Calu3 (cell line): Measurements from ENCODE around the gene ASB12. TPM values are rescaled to one million over a fixed set of nuclear protein-coding genes. Genes with fewer than 3 reads are reported as not detected.

ENCODE experiments used
- BruUV-seq: library from RNA; stranded (reverse); fragments of 400-500 nt; replicated peaks from 2 replicates; lab custom pipeline; 2021; lab: Mats Ljungman, UMichigan
- CTCF ChIA-PET: fragments of 300-600 bp; sonication (Branson Sonifier 250); formaldehyde crosslinking; loops from one replicate; lab custom pipeline; 2022; ENCODE audit warnings: antibody characterized with exemption; lab: Charles Lee
- DNase-seq: peaks from one replicate; pipeline ENCODE4 v3.0.0; 2022
- H3K27ac Mint-ChIP-seq: one replicate; pipeline ENCODE4 v1.8.0; 2022; ENCODE audit warnings: mixed read lengths; ENCODE audit not compliant: unreplicated experiment
- H3K27me3 Mint-ChIP-seq: one replicate; pipeline ENCODE4 v1.8.0; 2022; ENCODE audit warnings: mixed read lengths; ENCODE audit not compliant: unreplicated experiment
- H3K36me3 Mint-ChIP-seq: one replicate; pipeline ENCODE4 v1.8.0; 2022; ENCODE audit warnings: mild to moderate bottlenecking, moderate library complexity, mixed read lengths; ENCODE audit not compliant: insufficient read depth, unreplicated experiment
- H3K4me1 Mint-ChIP-seq: one replicate; pipeline ENCODE4 v1.8.0; 2022; ENCODE audit warnings: mild to moderate bottlenecking, low read depth, mixed read lengths; ENCODE audit not compliant: unreplicated experiment
- H3K4me3 Mint-ChIP-seq: one replicate; pipeline ENCODE4 v1.8.0; 2022; ENCODE audit warnings: mild to moderate bottlenecking, low read depth, moderate library complexity, mixed read lengths; ENCODE audit not compliant: unreplicated experiment
- H3K9me3 Mint-ChIP-seq: one replicate; pipeline ENCODE4 v1.8.0; 2022; ENCODE audit warnings: low read depth, mixed read lengths; ENCODE audit not compliant: unreplicated experiment
- intact Hi-C: fragments of 100-400 bp; cut with micrococcal nuclease; formaldehyde crosslinking; loops from one replicate; pipeline ENCODE4 v1.10.0; 2022; ENCODE audit not compliant: unreplicated experiment
- total RNA-seq: library from RNA; stranded (reverse); gene quantifications from 2 replicates; pipeline ENCODE4 v1.2.3, GENCODE V29; 2022
- TF ChIP-seq, protein P1 (sequence below): fragments of 200-600 bp; IDR thresholded peaks from one replicate; pipeline ENCODE4 v1.8.0; 2022; ENCODE audit warnings: antibody characterized with exemption; ENCODE audit not compliant: unreplicated experiment

ASB12 gene
- total RNA-seq, 1 experiment from 2014 or later: not detected

GRCh38 chrX:64204252-64204651 is 26.2 kb downstream of the ASB12 start:
- Mint-ChIP-seq H3K4me3 (peak overlapping the region; percentile 80), H3K4me1 (peaks cover 14% of the 10 kb centered on the region), H3K36me3 (peaks cover 21% of the 10 kb centered on the region), H3K9me3 (no peaks in the 10 kb centered on the region), H3K27me3 (no peaks in the 10 kb centered on the region), H3K27ac (no peak overlapping the region)
- TF ChIP-seq, protein P1, sequence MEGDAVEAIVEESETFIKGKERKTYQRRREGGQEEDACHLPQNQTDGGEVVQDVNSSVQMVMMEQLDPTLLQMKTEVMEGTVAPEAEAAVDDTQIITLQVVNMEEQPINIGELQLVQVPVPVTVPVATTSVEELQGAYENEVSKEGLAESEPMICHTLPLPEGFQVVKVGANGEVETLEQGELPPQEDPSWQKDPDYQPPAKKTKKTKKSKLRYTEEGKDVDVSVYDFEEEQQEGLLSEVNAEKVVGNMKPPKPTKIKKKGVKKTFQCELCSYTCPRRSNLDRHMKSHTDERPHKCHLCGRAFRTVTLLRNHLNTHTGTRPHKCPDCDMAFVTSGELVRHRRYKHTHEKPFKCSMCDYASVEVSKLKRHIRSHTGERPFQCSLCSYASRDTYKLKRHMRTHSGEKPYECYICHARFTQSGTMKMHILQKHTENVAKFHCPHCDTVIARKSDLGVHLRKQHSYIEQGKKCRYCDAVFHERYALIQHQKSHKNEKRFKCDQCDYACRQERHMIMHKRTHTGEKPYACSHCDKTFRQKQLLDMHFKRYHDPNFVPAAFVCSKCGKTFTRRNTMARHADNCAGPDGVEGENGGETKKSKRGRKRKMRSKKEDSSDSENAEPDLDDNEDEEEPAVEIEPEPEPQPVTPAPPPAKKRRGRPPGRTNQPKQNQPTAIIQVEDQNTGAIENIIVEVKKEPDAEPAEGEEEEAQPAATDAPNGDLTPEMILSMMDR: no peak
- intact Hi-C loops: no loop called here
- CTCF ChIA-PET: no interaction called here
- DNase-seq: no peak
- no TSS peak for BruUV-seq

- Mint-ChIP-seq H3K27ac (no peak overlapping the region), H3K4me3 (no peak overlapping the region), H3K4me1 (peaks cover 14% of the 10 kb centered on the region), H3K9me3 (no peaks in the 10 kb centered on the region), H3K36me3 (peaks cover 21% of the 10 kb centered on the region), H3K27me3 (no peaks in the 10 kb centered on the region)
- intact Hi-C loops: no loop called here
- CTCF ChIA-PET: no interaction called here
- DNase-seq: no peak
- BruUV-seq: no TSS peak
- TF ChIP-seq, protein P1: no peak
These were observed 27.5 kb downstream of the ASB12 start for GRCh38 chrX:64202808-64203325.

GRCh38 chrX:64198036-64198435 is 32.4 kb downstream of the ASB12 start:
- CTCF ChIA-PET: no interaction called here
- H3K9me3 Mint-ChIP-seq: no peaks in the 10 kb centered on the region
- H3K36me3 Mint-ChIP-seq: no peaks in the 10 kb centered on the region
- no peak for DNase-seq
- H3K27ac Mint-ChIP-seq: no peak overlapping the region
- intact Hi-C loops: no loop called here
- H3K4me3 Mint-ChIP-seq: no peak overlapping the region
- H3K4me1 Mint-ChIP-seq: peaks cover 7% of the 10 kb centered on the region
- BruUV-seq: no TSS peak
- TF ChIP-seq, protein P1: no peak
- no peaks in the 10 kb centered on the region for H3K27me3 Mint-ChIP-seq

DNA sequence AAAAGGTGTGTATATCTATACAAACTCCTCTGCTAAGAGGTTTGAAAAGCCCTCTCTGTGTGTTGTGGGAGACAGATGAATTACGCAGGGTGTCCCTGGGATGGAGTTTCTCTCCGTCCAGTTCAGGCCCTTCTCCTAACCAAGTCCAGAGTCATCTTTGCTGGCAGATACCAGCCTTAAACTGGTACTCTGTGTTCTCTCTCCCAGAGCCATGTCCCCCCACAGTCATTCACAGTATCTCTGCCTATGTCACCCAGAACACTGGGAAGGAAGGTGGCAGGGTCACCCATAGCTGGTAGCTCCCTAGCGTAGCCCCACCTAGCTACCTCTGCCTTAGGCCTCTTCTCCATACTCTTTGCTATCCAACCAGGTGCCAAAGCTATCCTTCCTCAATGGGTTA is 33.8 kb downstream of the ASB12 start:
- Mint-ChIP-seq H3K9me3 (no peaks in the 10 kb centered on the region), H3K4me3 (no peak overlapping the region), H3K27me3 (no peaks in the 10 kb centered on the region), H3K4me1 (no peaks in the 10 kb centered on the region), H3K27ac (no peak overlapping the region), H3K36me3 (no peaks in the 10 kb centered on the region)
- TF ChIP-seq, protein P1: no peak
- intact Hi-C loops: no loop called here
- DNase-seq: no peak
- no TSS peak for BruUV-seq
- CTCF ChIA-PET: no interaction called here
